ENCODE measurements around the gene CDCP1. TPM values are rescaled to one million over a fixed set of nuclear protein-coding genes. Genes with fewer than 3 reads are reported as not detected.
"Not testable (repeated sequence)": the region's sequence is repeated elsewhere in the genome, so short reads cannot be mapped to it uniquely, and the experiment has no call there.

CDCP1 gene
- total and polyA plus RNA-seq, 4 donors, result 0.33 to 8.9 (median 3.0) TPM

DNA sequence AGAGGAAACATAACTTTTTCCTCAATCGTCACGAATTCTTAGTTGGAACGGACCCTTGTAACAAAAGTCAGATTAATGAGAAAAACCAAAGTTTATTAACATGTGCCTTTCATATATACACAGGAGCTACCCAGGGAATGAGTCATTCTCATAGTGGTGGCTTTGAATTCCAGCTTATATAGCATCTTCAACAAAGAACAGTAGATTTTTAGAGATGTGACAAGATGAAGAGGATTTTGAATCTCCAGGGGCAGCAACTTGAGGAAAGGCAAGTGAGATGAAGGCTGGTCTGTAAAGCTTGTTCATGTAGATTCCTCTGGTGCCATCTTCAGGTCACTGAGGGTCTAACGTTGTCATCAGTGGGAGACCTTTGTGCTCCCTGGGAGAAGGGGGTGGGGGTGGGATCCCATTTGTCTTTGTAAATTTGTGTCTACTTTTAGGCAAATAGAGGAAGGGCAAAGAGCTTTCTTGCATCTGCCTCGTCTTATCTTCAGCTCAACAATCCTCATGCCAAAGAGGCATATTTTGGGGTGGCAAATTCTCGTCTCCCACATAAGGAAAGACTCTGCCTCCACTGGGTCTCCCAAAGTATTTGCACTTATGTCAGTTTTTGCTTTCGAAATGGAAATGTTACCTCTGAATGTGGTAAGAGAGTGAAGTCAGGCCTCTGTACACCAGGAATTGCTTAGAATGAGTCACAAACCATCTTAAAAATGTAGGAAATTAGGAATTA lies 90.6 kb downstream of the CDCP1 start:
- Histone ChIP-seq H3K4me1 (ENCODE audit: control insufficient read depth in 1 of 2, insufficient read depth in 2 of 2, low read length in 2 of 2) (no peaks in the 10 kb centered on the region), H3K27me3 (ENCODE audit: control insufficient read depth in 1 of 2, insufficient read depth in 2 of 2, low read length in 1 of 2) (no peaks in the 10 kb centered on the region), H3K4me3 (ENCODE audit: low read length in 2 of 2) (no peak overlapping the region), H3K9me3 (ENCODE audit: control insufficient read depth, low read length) (no peaks in the 10 kb centered on the region), H3K27ac (ENCODE audit: low read depth in 1 of 2, low read length in 2 of 2) (peak overlapping the region in 1 of 2 donors; percentile 29), H3K36me3 (ENCODE audit: control insufficient read depth in 1 of 2, insufficient read depth in 2 of 2, low read length in 1 of 2) (no peaks in the 10 kb centered on the region)
- 80 to 82% methylated on average over 7 of the region's 7 CpGs for WGBS, 2 donors
- ATAC-seq (ENCODE audit: low FRiP score) (no peak), DNase-seq (no peak)
- intact Hi-C loops (cut with DNase I), result loop anchor here (5.0 kb wide), 2 partner anchors 67 to 147 kb away; no protein-coding TSS in a partner anchor

DNA sequence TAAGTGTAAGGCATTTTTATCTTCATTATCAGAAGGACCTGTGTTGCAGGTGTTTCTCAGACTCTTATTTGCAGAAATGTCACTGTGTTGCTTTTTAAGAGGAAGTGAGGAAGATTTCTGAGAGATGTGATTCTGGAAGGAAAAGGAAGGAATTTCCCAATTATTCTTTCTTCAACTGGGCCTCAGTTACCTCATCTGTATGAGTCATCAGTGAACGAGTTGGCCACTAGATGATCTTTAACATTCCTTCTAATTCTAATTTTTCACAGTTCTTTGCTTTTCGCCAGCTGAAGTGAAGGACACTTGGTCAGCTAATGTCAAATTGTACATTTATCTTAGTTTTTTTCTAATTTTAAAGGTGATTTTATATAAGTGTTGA lies 91.2 kb downstream of the CDCP1 start:
- Histone ChIP-seq H3K9me3 (ENCODE audit: control insufficient read depth, low read length) (no peaks in the 10 kb centered on the region), H3K27me3 (ENCODE audit: control insufficient read depth in 1 of 2, insufficient read depth in 2 of 2, low read length in 1 of 2) (no peaks in the 10 kb centered on the region), H3K4me3 (ENCODE audit: low read length in 2 of 2) (no peak overlapping the region), H3K4me1 (ENCODE audit: control insufficient read depth in 1 of 2, insufficient read depth in 2 of 2, low read length in 2 of 2) (no peaks in the 10 kb centered on the region), H3K36me3 (ENCODE audit: control insufficient read depth in 1 of 2, insufficient read depth in 2 of 2, low read length in 1 of 2) (no peaks in the 10 kb centered on the region), H3K27ac (ENCODE audit: low read depth in 1 of 2, low read length in 2 of 2) (no peak overlapping the region)
- ATAC-seq (ENCODE audit: low FRiP score) (peak; percentile 69), DNase-seq (no peak)
- 20 to 33% methylated on average over 2 of the region's 2 CpGs for WGBS, 2 donors
- intact Hi-C loops (cut with DNase I), result loop anchor here (5.0 kb wide), 2 partner anchors 67 to 147 kb away; no protein-coding TSS in a partner anchor

DNA sequence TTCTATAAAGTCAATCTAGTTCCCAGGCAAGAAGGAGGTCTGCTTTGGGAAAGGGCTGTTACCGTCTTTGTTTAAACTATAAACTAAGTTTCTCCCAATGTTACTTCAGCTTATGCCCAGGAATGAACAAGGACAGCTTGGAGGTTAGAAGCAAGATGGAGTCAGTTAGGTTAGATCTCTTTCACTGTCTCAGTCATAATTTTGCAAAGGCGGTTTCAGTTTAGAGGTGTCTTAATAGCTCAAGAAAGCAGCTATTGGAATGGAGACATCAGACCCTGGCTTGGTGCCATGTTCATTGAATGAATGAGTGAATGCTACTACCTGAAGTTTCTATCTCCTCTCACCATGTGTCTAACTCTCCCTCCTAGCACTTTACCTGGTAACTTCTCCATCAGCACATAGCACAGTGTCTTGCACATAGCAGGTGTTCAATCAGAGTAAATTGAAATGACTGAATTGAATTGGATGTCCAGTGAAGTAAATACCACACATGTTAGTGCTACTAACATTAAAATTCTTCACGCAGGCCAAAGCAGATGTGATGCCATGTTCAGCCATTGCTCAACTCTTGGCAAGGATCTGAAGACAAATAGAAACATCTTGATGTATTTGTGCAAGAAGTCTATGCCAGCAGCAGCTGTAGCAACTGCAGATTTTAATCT lies 91.9 kb downstream of the CDCP1 start:
- WGBS, 2 donors, result 59 to 62% methylated on average over 3 of the region's 3 CpGs
- Histone ChIP-seq H3K4me1 (ENCODE audit: control insufficient read depth in 1 of 2, insufficient read depth in 2 of 2, low read length in 2 of 2) (no peaks in the 10 kb centered on the region), H3K4me3 (ENCODE audit: low read length in 2 of 2) (no peak overlapping the region), H3K27me3 (ENCODE audit: control insufficient read depth in 1 of 2, insufficient read depth in 2 of 2, low read length in 1 of 2) (no peaks in the 10 kb centered on the region), H3K9me3 (ENCODE audit: control insufficient read depth, low read length) (no peaks in the 10 kb centered on the region), H3K36me3 (ENCODE audit: control insufficient read depth in 1 of 2, insufficient read depth in 2 of 2, low read length in 1 of 2) (no peaks in the 10 kb centered on the region), H3K27ac (ENCODE audit: low read depth in 1 of 2, low read length in 2 of 2) (peak overlapping the region in 1 of 2 donors; percentile 8)
- no peak for DNase-seq
- ATAC-seq (ENCODE audit: low FRiP score), result no peak
- intact Hi-C loops (cut with DNase I), result no loop called here

- DNase-seq; H3K27me3 ChIP-seq (ENCODE audit: control insufficient read depth in 1 of 2, insufficient read depth in 2 of 2, low read length in 1 of 2); H3K36me3 ChIP-seq (ENCODE audit: control insufficient read depth in 1 of 2, insufficient read depth in 2 of 2, low read length in 1 of 2); H3K4me3 ChIP-seq (ENCODE audit: low read length in 2 of 2); intact Hi-C loops (cut with DNase I); H3K4me1 ChIP-seq (ENCODE audit: control insufficient read depth in 1 of 2, insufficient read depth in 2 of 2, low read length in 2 of 2); H3K27ac ChIP-seq (ENCODE audit: low read depth in 1 of 2, low read length in 2 of 2); H3K9me3 ChIP-seq (ENCODE audit: control insufficient read depth, low read length); ATAC-seq (ENCODE audit: low FRiP score): not testable (repeated sequence)
- 74 to 81% methylated on average over 1 of the region's 1 CpG for WGBS, 2 donors
These were observed 92.4 kb downstream of the CDCP1 start for GRCh38 chr3:45053805-45054195.

DNA sequence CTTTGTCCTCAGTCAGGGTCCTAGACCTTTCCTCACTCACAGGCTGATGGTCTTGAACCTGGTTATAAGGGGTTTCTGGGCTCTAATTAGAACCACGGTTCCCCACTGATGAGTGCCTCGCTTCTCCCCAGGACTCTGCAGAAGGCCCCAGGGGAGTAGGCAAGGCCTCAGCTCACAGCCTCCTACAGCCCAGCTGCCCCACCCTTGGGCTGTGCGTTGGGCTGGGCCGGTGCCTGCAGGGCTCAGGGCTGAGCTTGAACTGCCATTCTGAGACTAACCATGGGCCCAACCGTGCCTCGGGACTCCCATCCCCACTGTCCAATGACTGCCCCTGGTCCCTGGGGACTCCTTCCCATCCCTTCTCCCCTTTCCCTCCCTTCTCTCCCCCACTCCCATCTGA lies 94.5 kb downstream of the CDCP1 start:
- DNase-seq, result no peak
- no peaks in the 10 kb centered on the region for H3K27me3 ChIP-seq (ENCODE audit: control insufficient read depth in 1 of 2, insufficient read depth in 2 of 2, low read length in 1 of 2)
- no peaks in the 10 kb centered on the region for H3K4me1 ChIP-seq (ENCODE audit: control insufficient read depth in 1 of 2, insufficient read depth in 2 of 2, low read length in 2 of 2)
- no peaks in the 10 kb centered on the region for H3K9me3 ChIP-seq (ENCODE audit: control insufficient read depth, low read length)
- H3K4me3 ChIP-seq (ENCODE audit: low read length in 2 of 2), result no peak overlapping the region
- 83 to 90% methylated on average over 6 of the region's 6 CpGs for WGBS, 2 donors
- intact Hi-C loops (cut with DNase I), result no loop called here
- no peaks in the 10 kb centered on the region for H3K36me3 ChIP-seq (ENCODE audit: control insufficient read depth in 1 of 2, insufficient read depth in 2 of 2, low read length in 1 of 2)
- ATAC-seq (ENCODE audit: low FRiP score), result no peak
- no peak overlapping the region for H3K27ac ChIP-seq (ENCODE audit: low read depth in 1 of 2, low read length in 2 of 2)

DNA sequence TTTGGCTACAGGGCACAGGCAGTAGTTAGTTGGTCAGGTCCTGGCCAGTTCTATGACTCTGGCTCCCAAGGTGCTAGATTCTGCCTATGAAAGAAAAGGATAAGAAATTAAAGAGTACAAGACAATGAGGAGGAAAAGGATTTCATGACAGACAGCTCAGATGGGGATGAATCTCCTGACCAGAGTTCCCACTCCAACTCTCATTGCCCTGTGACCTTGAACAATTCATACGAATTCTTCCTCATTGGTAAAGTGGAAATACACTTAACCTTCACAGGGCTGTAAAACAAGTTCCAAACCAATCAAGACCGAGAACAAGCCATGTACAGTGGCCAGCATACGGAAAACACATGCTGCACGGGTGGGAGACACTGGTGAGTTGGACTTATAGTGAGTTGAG lies 96.4 kb downstream of the CDCP1 start:
- Histone ChIP-seq H3K9me3 (ENCODE audit: control insufficient read depth, low read length) (no peaks in the 10 kb centered on the region), H3K27me3 (ENCODE audit: control insufficient read depth in 1 of 2, insufficient read depth in 2 of 2, low read length in 1 of 2) (no peaks in the 10 kb centered on the region), H3K4me1 (ENCODE audit: control insufficient read depth in 1 of 2, insufficient read depth in 2 of 2, low read length in 2 of 2) (no peaks in the 10 kb centered on the region), H3K36me3 (ENCODE audit: control insufficient read depth in 1 of 2, insufficient read depth in 2 of 2, low read length in 1 of 2) (no peaks in the 10 kb centered on the region), H3K4me3 (ENCODE audit: low read length in 2 of 2) (no peak overlapping the region), H3K27ac (ENCODE audit: low read depth in 1 of 2, low read length in 2 of 2) (no peak overlapping the region)
- WGBS, 2 donors, result 83 to 91% methylated on average over 4 of the region's 4 CpGs
- DNase-seq (no peak), ATAC-seq (ENCODE audit: low FRiP score) (no peak)
- intact Hi-C loops (cut with DNase I), result loop anchor here in 1 of 2 donors (5.0 kb wide), 1 partner anchor 37 kb away; no protein-coding TSS in a partner anchor

DNA sequence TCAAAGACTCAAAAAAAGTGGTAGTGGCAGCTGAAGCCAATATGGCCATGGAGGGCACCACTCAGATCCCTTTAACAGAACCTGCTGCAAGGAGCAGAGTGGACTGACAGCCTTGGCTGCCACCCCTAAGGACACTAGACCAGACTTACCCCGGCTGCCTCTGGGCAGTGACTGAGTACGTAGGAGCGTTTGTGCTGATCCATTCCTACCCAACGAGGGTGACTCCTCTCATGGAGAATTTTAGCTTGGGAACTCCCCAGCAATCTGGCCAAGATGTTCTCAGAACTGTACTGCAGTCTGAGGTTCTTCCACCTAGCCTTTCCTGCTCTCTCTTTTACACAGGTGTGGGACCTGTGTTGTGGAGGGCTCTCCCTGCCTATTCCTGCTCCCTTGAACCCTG lies 97.9 kb downstream of the CDCP1 start:
- WGBS, 2 donors, result 42 to 46% methylated on average over 4 of the region's 4 CpGs
- Histone ChIP-seq H3K27ac (ENCODE audit: low read depth in 1 of 2, low read length in 2 of 2) (no peak overlapping the region), H3K9me3 (ENCODE audit: control insufficient read depth, low read length) (no peaks in the 10 kb centered on the region), H3K4me1 (ENCODE audit: control insufficient read depth in 1 of 2, insufficient read depth in 2 of 2, low read length in 2 of 2) (peaks cover 0 to 3% of the 10 kb centered on the region in 2 donors), H3K36me3 (ENCODE audit: control insufficient read depth in 1 of 2, insufficient read depth in 2 of 2, low read length in 1 of 2) (no peaks in the 10 kb centered on the region), H3K4me3 (ENCODE audit: low read length in 2 of 2) (no peak overlapping the region), H3K27me3 (ENCODE audit: control insufficient read depth in 1 of 2, insufficient read depth in 2 of 2, low read length in 1 of 2) (no peaks in the 10 kb centered on the region)
- DNase-seq (no peak), ATAC-seq (ENCODE audit: low FRiP score) (no peak)
- intact Hi-C loops (cut with DNase I), result loop anchor here in 1 of 2 donors (5.0 kb wide), 1 partner anchor 39 kb away; no protein-coding TSS in a partner anchor

DNA sequence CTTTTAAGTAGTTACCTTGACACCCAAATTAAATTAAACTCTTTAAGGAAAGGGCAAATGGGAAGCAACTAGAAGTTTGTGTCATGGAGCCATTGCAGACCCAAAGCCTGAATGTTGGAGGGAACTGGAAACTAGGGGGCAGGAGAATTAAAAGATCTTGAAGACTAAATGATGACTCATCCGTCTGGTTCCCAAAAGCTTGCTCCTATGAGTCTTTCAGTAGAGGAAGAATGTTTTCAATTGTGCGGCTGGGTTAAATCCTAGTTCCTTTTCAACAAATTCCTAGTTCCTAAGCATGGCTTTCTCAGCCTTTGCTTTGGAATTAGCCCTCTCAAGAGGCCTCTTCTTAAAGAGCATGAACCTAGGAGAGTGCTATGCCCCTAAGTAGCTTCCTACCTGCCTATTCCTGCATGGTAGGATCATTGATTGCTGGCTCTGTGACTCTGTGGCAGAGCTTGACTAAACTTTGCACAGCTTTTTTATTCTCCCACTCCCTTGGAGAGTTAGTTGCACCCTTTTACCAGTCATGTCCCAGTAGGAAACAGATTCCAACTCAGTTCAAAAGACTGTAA lies 102.4 kb downstream of the CDCP1 start:
- H3K27me3 ChIP-seq (ENCODE audit: control insufficient read depth in 1 of 2, insufficient read depth in 2 of 2, low read length in 1 of 2), result no peaks in the 10 kb centered on the region
- DNase-seq (no peak), ATAC-seq (ENCODE audit: low FRiP score) (peak; percentile 30)
- no peak overlapping the region for H3K4me3 ChIP-seq (ENCODE audit: low read length in 2 of 2)
- no peaks in the 10 kb centered on the region for H3K36me3 ChIP-seq (ENCODE audit: control insufficient read depth in 1 of 2, insufficient read depth in 2 of 2, low read length in 1 of 2)
- intact Hi-C loops (cut with DNase I), result loop anchor here in 1 of 2 donors (5.0 kb wide), 1 partner anchor 78 kb away; no protein-coding TSS in a partner anchor
- peaks cover 0 to 3% of the 10 kb centered on the region in 2 donors for H3K4me1 ChIP-seq (ENCODE audit: control insufficient read depth in 1 of 2, insufficient read depth in 2 of 2, low read length in 2 of 2)
- H3K27ac ChIP-seq (ENCODE audit: low read depth in 1 of 2, low read length in 2 of 2), result peak overlapping the region in 1 of 2 donors; percentile 95
- WGBS, 2 donors, result 10 to 21% methylated on average over 2 of the region's 2 CpGs
- H3K9me3 ChIP-seq (ENCODE audit: control insufficient read depth, low read length), result no peaks in the 10 kb centered on the region
